Fibroblast of the conjunctiva (primary cell): ENCODE data around the gene SNRPA1.

Source experiments
- DNase-seq: peaks from one replicate; pipeline ENCODE4 v3.0.0-alpha.2; 2010; ENCODE audit warnings: low read depth

The SNRPA1 gene

GRCh38 chr15:101258238-101259144 lies 36.6 kb downstream of the SNRPA1 start:
- DNase-seq, result peak; percentile 79

GRCh38 chr15:101256757-101257156 lies 38.3 kb downstream of the SNRPA1 start:
- DNase-seq, result no peak

DNA sequence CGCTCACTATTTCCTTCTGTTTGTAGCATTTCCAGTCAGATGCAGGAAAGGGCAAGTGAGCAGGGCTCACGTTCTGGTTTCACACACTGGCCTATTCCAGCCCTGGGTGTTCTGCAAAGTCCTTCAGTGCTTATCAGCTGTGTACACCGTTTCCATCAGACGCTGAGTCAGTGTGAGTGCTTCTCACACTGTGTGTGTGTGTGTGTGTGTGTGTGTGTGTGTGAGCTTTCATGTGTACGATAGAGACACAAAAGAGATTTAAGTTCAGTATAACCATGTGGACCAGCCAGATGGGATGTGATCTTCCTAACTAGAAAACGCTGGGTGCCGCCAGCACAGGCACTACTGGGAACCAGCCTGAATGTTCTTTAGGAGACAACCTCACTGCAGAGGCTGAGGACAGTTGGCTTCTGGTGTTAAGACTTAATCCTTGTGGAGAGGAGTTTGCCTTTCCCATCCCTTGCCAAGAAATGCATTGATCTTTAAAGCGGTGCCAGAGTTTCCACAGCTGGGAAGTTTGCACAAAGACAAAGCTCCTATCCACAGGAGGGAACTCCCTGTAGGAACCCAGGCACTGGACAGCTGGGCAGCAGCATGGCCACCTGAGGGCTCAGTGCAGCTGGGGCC lies 39.3 kb downstream of the SNRPA1 start:
- no peak for DNase-seq

- DNase-seq, result no peak
These were observed 40.0 kb downstream of the SNRPA1 start for GRCh38 chr15:101255051-101255395.

DNA sequence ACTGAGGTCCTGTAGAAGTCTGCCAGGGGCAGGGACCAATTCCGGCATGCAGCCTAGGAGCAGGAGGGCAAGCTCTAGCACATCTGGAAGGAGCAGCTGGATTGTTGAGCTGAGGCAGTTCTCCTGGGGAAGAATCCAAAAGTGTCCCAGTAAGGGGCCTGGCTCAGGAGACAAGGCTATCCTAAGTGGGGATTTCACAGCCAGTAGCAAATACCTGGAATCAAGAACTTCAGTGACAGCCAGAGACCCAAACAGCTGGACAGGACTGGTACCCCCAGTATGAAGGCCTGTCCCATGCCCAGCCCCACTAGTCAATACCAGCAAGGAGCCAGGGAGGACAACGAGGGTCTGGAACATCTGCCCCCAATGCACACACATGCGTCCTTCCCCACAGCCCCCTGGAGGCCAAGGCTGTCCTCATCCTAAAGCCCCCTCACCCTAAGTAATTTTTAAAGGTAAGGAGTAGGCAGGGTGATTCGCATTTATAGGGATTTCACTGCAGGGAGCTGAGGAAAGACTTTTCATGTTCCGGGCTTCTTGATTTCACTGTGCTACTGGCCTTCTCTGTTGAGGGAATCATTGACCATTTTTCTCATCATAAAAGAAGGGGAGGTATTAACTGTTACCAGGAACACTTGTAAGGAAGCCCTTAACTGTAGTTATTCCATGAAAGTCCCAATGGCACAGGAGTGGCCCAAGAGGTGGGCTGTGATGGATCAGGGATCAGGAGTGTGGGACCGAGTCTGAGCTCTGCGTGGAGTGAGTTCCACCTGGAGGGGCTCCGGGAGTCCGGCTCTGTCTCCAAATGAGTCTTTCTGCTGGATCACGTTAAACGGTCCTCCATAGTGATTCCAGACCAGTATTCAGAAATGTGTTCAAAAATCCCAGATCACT lies 40.6 kb downstream of the SNRPA1 start:
- DNase-seq, result no peak

DNA sequence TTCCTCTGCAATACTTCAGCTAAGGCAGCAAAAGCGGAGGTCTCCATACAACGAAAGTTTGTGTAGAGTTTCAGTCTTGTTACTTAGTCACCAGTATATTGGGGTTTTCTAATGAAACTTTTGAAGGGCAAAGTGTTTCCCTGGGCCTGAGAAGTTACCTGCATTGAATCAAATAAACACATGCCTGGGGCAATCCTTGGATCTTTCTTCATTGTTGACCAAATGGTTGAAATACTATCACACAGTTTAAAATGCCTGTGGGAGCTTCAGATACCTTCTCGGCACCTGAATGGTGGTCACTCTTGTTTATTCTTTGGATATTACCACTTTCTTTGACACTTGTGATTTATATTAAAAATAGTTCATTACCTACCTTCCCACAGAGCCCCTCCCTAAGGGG lies 42.2 kb downstream of the SNRPA1 start:
- DNase-seq, result no peak

DNA sequence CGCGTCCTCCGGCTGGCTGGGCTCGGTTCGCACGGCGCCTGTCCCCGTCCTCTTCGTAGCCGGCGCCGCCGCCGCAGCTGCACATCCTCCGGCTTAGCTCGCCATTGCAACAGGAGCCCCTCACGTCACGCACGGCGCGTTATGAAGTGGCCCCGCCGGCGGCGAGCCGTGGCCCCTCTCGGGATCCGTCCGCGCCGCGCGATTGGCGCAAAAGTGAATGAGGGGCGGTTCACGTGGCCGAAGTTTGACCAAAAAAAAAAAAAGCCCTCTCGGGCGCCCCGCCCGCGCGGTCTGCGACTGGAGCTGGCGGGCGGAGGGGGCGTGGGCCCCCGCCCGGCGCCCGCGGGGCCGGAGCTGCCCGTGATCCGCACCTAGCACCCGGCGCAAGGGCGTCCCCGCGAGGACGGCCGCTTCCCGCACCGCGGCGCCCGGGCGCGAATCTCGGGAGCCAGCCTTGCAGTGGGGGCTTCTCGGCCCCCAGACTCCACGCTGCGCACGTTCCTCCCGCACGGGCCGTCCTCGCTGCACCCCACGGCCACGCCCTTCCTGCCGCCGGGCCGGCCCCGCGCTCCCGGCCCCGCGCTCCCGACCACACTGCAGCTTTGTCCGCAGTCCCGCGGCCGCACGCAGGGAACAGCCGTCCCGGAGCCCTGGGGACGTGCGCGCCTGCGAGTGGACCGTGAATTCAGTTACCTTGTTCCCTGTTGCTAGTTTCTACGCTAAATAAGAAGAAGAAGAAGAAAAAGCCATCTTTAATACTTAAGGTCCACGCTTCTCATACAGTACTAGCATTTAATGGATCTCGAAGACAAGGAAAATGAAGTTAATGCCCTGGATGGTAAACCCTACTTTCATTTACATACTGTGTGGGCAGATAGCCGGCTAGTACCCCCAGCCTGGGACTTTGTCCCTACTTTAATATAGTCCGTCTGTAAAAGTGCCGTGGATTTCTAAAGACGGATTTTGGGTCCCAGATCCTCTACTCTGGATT lies 42.9 kb downstream of the SNRPA1 start, which contains the start of gene CHSY1:
Gene CHSY1, minus strand, starts transcription at position 219 of the 991 bp plus-strand sequence. CDS start 592 bp downstream, outside the sequence.
- peak; percentile 81 for DNase-seq

DNA sequence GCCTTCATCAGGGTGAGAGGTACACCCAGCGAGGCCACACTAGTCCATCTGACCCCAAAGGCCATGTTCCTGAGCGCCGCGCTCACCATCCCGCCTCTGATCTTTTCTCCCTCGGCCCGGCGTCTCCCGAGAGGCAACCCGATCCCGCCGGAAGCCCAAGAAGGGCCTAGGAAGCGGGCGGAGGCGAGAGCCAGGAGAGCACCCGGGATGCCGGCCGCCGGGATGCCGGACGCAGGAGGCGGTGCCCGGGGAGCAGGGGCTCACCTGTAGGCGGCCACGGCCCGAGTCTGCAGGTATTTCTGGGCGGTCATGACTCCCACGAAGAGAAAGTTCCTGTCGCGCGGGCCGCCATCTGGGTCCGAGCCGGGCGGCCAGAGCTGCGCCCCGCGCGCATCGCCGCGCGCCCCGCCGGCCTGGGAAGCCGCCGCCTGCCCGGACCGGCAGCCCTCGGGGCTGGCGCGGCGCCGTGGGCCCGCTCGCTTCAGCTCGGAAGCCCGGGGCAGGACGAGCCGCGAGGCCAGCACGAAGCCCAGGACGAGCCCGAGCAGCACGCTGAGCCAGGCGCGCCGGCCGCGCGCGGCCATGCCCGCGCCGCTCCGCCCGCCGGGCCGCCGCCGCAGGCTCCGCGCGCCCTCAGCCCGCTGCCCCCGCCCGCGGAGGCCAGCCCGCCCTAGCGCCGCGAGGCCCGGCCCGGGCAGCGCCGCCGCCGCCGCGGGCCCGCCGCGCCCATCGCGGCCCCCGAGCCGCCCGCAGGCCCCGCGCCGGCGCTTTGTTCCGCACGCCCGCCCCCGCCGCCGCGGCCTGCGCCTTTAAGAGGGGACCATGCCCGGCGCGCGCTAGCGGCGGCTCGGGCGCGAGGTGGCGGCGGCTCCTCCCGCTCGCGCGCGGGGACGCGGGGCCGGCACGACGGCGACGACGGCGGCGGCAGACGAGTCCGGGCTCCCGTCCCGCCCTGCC lies 43.9 kb downstream of the SNRPA1 start:
- no peak for DNase-seq

- peak; percentile 83 for DNase-seq
These were observed 44.7 kb downstream of the SNRPA1 start for GRCh38 chr15:101250341-101250831.

GRCh38 chr15:101248274-101248673 lies 46.8 kb downstream of the SNRPA1 start:
- DNase-seq, result no peak

- DNase-seq, result no peak
These were observed 48.0 kb downstream of the SNRPA1 start for GRCh38 chr15:101246824-101247745.

DNA sequence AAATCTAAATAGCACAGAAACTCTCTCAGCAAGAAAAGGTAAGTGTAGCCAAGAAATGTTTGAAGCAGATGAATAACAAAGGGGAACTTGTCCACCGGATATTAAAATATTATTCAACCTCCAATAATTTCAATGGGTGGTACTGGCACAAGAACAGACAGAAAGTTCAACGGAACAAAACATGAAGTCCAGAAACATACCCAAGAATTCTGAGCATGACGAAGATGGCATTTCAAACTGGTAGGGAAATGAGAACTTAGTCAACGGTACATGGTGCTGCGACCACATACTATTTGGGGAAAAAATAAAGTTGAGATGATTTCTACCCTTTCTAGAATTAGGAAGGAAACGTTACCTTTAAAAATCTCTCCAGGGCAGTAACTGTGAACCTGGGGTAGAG lies 48.7 kb downstream of the SNRPA1 start:
- no peak for DNase-seq

- DNase-seq, result no peak
These were observed 50.0 kb downstream of the SNRPA1 start for GRCh38 chr15:101244889-101245668.

DNA sequence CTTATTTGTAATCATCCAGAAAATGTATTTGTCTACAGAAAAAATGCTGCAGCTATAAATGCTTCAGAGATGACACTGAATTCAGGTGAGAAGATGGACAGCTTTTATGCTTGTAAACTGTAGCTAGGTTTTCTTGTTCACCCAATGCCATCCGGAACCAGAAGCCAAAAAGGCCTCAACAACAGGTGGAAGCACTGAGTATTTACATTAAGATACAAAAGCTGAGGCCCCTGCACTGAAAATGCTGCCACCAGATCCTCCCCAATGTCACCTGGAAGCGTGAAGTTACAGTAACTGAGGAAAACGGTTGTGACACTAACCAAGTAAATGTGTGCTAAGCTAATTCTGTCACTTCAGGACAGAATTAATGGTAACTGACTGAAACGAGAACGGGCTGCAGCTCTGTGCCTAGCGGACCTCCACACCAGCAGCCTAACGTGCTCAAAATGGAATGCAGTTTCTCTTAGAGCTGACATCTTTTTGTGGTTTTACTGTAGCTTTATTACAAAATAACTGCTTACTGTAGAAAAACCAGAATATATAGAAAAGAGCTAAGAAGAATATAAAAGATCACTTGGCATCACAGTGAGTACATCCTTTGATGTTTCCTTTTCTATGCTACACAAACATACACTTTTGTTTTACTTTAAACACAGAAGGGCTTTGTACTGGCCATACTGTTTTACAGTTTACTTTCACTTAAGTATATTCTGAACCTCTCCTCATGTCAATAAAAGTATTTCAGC lies 50.8 kb downstream of the SNRPA1 start:
- DNase-seq, result no peak

GRCh38 chr15:101243420-101243819 lies 51.6 kb downstream of the SNRPA1 start:
- DNase-seq, result no peak

GRCh38 chr15:101242999-101243336 lies 52.1 kb downstream of the SNRPA1 start:
- no peak for DNase-seq
